NCI-H2171 (cell line): ENCODE data around the gene GDF11.
"Not testable (repeated sequence)": the region's sequence is repeated elsewhere in the genome, so short reads cannot be mapped to it uniquely, and the experiment has no call there.

ENCODE experiments used
- DNase-seq: peaks from one replicate; lab custom pipeline; 2025; lab: John Stamatoyannopoulos, UW

The GDF11 gene

GRCh38 chr12:55741931-55742680 is 816 bp upstream of the GDF11 start:
- no peak for DNase-seq

- peak; percentile 56 for DNase-seq
Measured at GRCh38 chr12:55743406-55744339, 751 bp downstream of the GDF11 start.

DNA sequence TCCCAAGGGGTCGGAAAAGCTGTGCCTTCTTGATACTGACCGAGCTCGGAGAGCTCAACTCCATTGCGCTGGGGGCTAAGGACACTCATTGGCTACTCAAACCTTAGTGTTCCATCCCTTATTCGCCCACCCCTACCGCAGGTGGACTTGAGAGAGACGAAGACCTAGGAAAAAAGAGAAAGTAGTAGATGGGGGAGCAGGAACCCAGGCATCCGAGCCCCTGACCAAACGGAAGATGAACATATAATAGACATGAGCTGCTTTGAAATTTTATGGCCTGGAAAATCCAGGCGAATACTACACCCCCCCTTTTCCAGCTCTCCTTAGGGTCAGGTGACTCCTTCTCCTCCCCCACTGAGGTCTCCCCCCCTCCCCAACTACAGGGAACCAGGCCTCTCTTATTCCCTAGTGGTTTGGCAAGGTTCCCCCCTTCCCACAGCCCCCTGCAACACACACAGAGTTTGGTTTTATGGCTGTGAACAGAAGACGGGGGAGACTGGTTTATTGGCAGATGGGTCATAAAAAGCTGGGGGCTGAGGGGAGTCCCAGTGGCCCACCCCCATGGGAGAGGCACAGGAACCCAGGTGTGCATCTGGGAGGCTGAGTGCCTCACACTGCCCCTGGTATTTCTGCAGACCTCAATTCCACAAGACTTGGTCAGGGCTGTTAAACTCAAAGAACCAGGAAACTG is 1.6 kb downstream of the GDF11 start:
- peak; percentile 21 for DNase-seq

DNA sequence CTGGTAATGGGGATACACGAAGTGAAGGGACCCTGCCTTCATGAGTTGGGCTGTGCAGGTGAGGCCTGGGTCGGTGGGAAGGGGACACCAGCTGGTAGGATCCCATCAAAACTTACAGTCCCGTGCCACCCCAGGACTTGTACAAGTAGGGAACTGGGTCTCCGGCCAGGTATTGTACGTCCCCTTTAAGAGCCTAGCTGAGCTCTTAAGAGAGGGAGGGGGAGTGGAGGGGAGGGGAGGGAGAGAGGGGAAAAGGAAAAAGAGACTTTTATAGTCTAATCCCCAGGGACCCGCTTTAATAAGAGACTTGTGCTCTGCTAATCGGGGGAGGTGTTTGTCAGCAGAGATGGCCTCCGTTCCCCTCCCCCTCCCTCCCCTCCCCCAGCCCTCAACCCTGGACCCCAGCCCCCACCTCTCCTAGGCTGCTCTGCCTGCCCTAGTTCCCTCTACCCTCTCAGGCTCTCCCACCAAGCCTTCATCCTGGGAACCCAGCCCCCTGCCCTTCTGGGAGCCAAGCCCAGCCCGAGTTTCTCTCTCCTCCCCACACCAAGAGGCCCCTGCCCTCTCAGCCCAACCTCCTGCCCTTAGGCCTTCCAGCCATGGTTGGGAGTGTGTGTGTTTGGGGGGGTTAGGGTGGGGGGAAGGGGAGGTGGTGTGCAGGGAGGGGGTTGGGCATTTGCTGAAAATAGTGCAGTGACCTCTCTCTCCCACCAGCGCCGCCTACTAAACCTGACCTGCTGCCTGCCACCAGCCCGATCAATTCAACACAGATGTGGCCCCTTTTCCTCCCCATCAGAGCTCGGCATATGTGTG is 2.6 kb downstream of the GDF11 start:
- peak; percentile 77 for DNase-seq

GRCh38 chr12:55746174-55746912 is 3.4 kb downstream of the GDF11 start:
- DNase-seq, result no peak

DNA sequence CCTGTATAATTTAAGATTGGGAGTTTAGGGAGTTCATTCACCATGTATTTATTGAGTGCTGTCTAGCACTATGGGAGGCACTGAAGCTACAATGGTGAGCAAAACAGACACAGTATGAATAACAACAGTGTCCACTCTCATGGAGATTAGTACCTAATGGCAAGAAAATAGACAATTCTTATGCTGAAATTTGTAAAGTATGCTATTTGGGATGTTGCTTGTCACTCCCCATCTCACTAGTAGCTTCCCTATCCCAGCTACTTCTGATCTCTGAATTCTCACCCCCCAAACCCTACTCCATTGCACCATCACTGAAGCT is 4.0 kb downstream of the GDF11 start:
- no peak for DNase-seq

GRCh38 chr12:55748230-55748993 is 5.5 kb downstream of the GDF11 start:
- no peak for DNase-seq

GRCh38 chr12:55755246-55755645 is 12.3 kb downstream of the GDF11 start:
- no peak for DNase-seq

- no peak for DNase-seq
Measured at GRCh38 chr12:55757701-55758100, 14.8 kb downstream of the GDF11 start.

DNA sequence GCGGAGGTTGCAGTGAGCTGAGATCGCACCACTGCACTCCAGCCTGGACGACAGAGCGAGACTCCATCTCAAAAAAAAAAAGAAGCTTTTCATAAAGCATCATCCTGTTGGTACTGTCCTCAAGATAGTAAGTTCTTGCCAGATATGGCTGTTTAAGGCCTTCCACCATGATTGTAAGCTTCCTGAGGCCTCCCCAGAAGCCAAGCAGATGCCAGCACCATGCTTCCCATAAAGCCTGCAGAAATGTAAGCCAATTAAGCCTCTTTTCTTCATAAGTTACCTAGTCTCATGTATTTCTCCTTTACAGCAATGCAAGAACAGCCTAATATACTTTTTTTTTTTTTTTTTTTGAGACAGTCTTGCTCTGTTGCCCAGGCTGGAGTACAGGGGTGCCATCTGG is 15.7 kb downstream of the GDF11 start:
- DNase-seq, result not testable (repeated sequence)

- no peak for DNase-seq
Measured at GRCh38 chr12:55760663-55761062, 17.7 kb downstream of the GDF11 start.

- no peak for DNase-seq
Measured at GRCh38 chr12:55762646-55763045, 19.7 kb downstream of the GDF11 start.

DNA sequence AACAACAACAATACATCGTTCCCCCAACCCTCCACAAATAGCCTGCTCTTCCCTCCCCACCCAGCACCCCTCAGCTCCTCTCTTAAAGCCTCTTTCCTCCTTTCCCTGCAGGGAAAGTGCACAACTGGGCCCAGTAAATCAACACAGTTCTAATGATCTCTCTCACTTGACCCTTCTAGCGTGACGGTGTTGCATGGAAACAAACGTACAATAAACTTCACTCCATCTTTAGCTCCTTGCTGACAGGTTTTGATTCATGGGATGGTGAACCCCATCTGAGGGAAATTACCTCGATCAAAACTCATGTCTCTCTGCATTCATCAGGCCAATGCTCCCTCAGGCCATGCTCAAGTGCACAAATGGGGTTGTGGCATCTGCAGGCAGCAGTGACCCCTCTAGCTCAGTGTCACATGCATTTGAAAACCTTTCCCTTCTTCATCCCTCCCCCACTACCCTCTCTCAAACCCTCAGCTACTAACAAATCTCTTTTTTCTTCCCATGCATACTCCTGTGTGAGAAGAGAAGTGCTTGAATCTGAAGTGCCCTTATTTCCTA is 22.9 kb downstream of the GDF11 start:
- no peak for DNase-seq

- DNase-seq, result no peak
Measured at GRCh38 chr12:55767156-55767555, 24.2 kb downstream of the GDF11 start.

GRCh38 chr12:55771736-55772135 is 28.8 kb downstream of the GDF11 start:
- peak; percentile 52 for DNase-seq

- no peak for DNase-seq
Measured at GRCh38 chr12:55777856-55778255, 34.9 kb downstream of the GDF11 start.

DNA sequence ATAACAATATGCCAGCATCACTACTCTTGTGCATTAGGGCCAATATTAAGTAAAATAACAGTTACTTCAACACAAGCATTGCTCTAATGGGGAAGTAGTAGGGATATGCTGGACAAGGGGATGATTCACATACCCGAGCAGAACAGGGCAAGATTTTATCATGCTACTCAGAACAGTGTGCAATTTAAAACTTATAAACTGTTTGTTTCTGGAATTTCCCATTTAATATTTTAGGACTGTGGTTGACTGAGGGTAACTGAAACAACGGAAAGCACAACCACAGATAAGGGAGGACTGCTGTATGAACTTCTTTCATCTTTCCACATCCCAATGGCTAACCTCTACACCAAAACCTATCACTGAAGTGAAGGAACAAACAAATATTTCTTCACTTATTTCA is 37.8 kb downstream of the GDF11 start:
- no peak for DNase-seq

- no peak for DNase-seq
Measured at GRCh38 chr12:55788546-55788945, 45.6 kb downstream of the GDF11 start.

- no peak for DNase-seq
Measured at GRCh38 chr12:55789171-55789570, 46.2 kb downstream of the GDF11 start.

- no peak for DNase-seq
Measured at GRCh38 chr12:55789893-55790292, 47.0 kb downstream of the GDF11 start.
